T-helper 2 cell (primary cell): Measurements from ENCODE around the gene FHL1.
"Not testable (repeated sequence)": the region's sequence is repeated elsewhere in the genome, so short reads cannot be mapped to it uniquely, and the experiment has no call there.

Experiments used
- DNase-seq, 5 experiments: peaks; one replicate each; pipeline versions ENCODE4 v3.0.0 to v3.0.0-alpha.2; 2012 to 2022

Gene FHL1

DNA sequence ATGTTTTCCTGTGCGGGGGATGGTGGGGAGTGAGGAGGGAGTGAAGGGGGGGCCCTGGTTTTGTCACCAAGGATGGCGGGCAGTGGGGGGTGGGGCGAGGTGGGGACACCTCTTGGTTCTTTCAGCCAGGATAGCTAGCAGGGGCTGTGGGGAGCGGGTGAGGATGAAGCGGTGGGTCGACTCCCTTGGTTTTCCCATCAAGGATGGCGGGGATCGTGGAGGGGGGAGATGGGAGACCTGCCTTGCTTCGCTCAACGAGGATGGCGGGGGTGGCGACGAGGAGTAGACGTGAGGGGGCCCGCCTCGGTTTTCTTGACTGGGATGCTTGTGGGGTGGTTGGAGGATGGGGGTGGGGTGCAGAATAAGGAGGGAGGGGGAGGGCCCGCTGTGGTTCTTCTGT is 643 bp downstream of the FHL1 start:
- DNase-seq = no peak

DNA sequence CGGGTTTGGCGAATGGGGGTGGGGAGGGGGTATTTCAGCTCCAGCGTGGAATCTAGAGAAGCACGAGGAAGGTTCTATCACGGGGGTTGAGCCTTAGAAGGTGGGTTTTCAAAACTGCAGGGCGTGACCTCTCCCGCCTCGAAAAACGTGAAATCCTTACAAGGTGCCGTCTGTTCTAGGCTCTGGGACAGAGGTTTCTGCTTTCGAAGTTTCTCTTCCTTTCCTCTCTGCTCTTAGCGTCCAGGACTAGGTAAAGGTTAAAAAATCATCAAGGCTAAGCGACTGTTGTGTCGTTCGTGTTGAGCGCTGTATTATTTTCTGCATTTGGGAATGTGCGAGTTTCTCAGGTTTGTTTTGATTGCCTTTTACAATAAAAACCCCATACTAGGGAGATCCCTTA is 1.1 kb downstream of the FHL1 start:
- DNase-seq = no peak

DNA sequence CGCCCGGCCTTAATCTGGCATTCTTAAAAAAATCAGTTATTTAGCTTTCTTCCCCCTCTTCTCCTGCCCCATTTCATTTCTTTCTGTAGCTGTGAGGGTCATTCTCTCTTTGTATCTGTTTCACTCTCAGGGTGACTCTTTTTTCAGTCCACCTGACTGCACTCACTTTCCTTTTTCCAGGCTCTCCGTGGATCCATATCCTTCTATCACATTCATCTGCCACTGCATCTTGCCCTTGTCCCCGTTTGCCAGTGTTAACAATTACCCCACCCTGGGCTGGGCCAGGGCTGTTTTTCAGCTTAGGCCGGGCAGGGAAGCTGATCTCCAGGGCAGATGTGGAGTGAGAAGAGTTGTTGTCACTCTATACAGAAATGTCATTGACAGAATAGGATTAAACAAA is 7.7 kb downstream of the FHL1 start:
- no peak for DNase-seq

DNA sequence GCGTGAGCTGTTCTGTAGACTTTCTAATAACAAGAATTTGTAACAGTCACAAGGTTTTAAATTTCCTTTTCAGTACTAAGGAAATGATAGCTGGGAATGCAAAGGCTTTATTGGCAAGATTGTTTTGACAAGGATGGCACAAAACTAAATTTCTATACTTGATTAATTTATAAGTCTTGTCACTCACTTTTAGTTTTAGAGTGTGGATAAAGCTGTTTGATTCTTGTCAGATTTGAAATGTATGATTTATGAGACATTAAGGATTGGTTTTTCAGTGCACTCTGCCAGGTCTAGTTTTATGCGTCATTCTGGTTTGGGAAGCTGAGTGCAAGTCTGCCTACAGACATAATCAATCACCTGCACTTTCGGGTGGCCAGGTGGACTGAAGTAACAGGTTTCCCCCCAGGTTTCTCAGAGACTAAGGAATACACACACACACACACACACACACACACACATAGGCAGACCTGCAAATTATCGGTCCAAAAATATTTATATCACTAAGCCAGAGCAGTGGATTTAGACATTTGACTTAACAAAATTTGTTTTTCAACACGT is 9.3 kb downstream of the FHL1 start:
- DNase-seq = no peak

DNA sequence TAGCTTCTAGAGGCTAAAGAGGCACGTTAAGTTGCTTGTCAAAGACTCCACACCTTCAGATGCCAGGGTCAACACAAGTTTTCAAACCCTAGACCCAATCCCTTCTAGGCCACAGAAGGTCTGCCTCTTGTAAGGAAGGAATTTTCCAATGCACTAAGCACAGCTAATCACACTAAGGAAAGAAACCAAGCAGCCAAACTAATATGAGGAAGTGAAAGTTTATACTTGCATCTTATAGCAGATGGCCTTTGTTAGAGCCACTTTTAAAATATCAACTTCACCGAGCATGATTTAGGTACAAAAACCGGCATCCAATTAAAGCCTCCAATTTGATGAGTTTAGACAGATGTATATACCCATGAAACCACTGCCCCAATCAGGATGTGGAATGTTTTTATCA is 9.9 kb downstream of the FHL1 start:
- no peak for DNase-seq

DNA sequence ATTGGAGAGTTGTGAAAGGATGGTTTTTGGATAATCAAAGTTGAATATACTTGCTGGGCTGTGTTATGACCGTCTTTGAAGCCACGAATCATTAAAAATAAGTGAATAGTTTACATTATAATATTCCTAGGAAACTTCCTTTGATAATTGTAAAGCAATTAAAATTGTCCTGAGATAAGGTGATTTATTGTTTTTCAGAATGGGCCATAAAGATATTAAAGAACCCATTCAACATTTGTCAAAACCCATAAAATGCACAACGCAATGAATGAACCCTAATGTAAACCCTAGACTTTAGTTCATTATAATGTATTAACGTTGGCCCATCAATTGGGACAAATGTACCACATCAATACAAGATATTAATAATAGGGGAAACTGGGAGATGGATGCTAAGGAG is 11.4 kb downstream of the FHL1 start:
- no peak for DNase-seq

DNA sequence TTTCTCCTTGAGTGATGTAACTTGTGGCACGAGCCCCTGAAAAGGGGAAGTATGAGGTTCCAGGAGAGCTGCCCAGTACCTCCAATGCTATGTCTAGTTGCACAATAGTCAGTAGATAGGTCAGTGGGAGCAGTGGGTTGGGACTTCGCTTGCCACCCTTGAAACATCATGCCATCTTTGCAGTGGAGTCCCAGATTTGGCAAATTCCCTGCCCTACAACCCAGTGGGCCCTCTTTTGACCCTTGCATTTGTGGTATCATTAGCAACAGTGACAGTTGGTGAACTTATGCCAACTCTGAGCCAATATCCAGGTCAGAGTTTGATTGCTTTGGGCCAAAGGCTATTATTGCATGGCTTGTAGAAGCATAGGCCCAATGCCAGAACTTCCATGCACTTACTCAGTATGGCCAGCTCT is 12.3 kb downstream of the FHL1 start:
- DNase-seq = no peak

DNA sequence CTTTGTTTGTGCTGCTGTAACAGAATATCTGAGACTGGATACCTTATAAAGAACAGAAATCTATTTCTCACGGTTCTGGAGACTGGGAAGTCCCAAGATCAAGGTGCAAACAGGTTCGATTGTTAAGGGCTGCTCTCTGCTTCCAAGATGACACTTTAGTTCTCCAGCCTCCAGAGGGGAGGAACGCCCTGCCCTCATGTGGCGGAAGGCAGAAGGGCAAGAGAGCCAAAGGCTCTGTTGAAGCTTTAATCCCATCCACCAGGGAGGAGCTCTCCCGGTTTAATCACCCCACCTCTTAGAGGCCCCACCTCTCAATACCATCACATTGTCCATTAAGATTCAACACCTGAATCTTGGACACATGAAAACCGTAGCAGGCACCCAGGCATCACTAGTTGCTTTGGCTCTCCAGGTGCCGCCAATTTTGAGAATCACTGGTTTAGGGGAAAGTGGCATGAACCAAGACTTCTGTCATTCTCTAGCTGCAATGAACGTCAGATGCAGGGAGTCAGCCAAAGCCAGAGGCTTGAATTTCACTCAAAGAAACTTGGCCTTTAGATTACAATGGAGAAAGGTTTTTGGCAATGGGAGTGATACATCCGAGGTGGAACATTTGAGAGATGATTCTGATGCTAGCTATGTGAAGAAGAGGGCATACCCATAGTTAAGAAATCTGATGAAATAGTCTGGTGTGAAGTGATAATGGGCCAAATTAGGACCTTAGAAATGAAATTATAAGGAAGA is 15.7 kb downstream of the FHL1 start:
- peak in 4 of 5 experiments; percentile 4 to 31 (median 18) for DNase-seq

DNA sequence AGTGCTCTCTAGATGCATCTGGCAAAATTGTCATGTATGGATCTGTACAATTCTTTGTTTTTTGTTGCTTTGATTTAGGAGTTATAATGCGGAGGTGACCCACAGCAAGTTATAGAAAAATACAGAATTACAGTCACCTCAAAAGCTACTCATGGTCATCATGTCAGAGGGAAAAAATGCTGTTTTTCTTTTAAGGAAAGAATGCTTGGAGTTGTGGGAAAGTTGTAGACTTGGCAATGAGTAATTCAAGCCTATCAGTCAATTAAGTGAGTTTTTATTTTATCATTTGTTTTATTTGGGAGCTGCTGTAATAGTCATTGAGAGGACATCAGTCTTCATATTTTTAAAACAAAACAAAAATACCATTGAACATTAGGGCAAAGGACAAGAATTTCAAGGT is 16.4 kb downstream of the FHL1 start:
- no peak for DNase-seq

DNA sequence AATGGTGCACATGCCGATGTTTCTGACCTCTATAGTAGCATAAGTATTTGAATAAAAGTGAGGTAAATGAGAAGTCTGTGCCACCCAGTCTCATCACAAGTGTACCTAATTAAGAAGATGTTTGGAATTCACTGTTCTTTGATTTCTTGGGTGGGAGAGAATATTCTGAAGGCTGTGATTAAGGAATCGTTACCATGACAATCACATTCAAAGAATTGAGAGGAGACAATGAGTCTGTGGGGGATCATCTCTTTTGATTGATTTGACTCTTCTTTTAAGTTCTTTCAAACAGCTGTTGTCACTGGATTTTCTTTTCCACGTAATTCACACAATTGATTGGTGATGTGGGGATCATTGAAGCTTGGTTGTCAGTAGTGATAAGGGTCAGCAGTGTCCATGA is 18.1 kb downstream of the FHL1 start:
- DNase-seq = no peak

DNA sequence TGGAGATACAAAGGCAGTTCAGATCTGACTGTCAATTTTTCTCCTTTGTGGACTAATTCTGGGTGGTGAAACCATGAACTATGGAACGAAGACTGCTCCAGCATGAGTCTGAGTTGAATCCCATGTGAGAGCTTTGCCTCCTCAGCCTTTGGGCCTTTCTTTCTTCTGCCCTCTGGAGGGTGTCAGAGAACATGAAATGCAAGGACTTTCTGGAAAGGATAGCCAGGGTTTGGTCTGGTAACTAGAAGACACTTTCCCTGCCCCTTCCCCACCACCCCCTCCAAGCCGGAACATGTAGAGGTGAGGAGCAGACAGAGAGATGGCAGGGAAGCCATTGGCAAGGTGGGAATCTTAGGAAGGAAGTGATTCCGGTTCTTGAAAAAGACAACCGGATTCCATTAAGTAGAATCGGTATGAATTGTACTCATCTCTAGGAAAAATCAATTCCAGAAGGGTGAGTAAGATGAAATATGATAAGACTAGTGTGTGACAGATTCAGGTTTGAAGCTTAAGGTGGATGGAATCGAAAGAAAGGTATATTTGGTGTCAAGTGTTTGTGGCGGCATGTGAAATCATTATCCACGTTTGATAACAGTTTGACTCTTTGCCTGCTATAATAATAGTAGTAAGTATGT is 19.0 kb downstream of the FHL1 start:
- peak in 1 of 5 experiments; percentile 14 for DNase-seq

DNA sequence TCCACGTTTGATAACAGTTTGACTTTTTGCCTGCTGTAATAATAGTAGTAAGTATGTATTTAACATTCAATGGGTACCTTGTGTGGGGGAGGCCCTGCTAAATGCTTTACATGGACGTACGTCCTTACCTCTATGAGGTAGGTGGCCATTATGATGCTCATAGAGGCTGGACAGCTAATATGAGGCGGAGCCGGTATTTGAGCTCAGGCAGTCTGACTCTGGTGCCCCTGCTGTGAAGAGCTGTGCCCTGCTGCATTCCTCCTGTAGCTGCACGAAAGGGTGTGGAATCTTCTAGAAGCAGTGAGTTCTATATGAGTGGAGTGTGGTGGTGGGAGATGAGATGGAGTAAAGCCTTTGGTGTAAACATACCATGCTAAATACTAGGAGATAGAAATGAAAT is 20.7 kb downstream of the FHL1 start:
- DNase-seq = not testable (repeated sequence)

DNA sequence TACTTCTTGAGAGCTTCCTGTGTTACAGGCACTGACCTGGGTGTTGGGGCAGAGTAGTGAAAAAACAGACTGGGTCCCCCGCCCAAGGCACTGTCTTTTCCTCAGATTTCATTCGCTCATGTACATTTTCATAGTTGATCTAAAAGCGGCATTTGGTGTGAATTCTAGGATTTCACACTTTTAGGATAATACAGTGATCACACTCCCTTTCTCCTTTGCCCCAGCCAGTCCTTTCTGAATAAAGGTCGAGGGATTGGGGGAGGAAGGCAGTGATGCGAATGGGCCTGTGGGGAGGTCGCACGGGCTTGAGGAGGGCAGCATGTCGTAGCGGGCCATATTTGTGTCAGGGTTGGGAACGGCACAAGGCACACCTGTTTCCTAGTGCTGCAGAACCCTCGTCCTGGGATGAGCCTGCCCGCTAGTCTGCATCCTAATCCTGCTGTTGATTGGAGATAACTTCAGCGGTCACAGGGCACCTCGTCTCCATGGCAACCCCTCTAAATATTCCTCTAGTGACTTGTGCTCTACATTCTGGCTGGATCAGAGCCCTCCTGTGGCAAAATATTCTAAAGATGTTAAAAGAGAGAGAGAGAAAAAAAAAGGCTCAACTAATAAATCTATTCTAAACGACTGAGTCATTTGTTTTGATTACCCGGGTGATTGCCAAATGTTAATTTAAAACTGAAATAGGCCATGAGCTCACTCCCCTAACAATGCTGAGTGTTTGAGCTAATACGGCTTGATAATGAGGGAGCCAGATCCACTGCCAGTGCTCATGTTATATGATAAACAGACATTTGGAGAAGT is 21.8 kb downstream of the FHL1 start:
- no peak for DNase-seq

DNA sequence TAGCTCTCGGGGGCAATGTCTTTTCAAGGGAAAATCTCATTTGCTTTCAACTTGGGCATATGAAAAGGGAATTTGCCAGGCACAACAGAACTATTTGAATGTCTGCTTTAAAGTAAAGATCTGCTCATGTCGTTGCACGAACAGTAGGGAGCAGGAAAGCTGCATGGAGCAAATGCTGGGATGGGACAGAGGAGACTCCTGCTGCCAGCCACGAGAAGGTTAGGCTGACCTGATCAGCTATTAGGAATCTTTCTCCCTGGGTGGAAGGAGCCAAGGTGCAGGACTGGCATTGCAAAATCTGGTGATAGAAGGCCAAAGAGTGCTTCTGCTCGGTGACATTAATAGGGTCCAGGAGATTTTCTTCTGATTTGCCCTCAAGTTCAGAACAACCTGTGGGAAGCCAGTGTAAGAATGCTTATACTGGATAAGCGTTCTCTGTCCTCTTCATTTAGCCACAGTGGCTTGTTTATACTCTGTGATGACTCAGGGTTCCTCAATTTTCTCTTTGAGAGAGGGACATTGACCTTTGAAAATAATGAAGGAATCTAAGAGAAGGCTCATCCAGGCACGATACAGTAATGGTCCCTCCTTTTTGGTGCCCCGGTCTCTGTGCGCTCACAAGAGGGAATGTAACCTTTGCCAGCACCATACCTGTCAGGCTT is 22.9 kb downstream of the FHL1 start:
- DNase-seq = no peak

DNA sequence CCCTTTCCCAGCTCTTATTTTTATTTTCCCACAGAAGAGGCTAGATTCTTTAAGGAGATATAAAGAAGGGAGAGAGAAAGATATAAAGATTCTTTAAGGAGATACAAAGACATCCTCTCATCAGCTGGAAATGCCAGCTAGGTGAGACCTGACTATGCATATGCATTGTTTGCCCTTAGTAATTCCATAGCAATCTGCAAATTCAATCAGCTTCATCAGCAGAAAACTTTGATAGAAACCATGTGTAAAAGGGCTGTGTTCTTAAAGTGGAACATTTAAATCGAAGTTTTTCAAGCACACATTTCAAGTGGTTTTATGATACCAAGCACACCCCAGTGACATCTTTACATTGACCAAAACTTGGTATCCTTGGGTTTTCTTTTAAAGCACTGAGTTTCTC is 24.1 kb downstream of the FHL1 start:
- DNase-seq = no peak

DNA sequence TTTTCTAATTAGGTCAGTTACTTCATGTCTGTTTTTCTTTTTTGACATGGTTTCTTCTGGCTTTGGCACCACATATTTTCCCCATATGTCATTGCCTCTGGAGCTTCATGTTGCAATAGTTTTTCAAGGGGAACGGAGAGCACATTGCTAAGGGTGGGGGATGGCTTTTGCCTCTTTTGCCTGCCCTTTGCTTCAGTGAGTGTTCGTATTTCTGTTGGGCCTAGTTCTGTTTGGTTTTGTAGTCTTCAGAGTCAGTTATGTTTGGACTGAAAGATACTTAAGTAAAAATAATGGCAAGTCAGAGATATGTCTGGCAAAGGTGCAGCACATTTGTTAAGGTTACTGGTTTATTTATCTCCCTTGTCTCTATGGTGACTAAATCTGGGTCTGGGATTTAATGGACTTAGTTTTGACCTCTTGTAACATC is 29.1 kb downstream of the FHL1 start:
- no peak for DNase-seq

DNA sequence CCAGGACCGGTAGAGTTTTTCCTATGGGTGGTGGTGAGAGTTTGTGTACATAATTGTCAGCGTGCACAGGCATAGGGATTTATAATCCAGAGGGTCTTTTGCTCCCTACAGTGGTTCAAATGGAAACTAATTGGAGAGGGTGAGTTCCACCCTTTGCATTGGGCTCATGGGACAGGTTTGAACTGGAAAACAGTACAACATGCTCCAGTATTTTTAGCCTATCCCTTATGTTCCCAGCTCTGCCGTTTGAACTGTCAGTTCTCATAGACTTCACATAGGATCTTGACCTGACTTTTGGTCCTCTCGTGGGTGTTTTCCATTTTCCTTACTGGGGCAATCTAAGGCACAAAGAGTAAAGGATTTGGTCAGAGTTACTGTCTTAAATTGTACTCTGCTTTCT is 31.8 kb downstream of the FHL1 start:
- no peak for DNase-seq

DNA sequence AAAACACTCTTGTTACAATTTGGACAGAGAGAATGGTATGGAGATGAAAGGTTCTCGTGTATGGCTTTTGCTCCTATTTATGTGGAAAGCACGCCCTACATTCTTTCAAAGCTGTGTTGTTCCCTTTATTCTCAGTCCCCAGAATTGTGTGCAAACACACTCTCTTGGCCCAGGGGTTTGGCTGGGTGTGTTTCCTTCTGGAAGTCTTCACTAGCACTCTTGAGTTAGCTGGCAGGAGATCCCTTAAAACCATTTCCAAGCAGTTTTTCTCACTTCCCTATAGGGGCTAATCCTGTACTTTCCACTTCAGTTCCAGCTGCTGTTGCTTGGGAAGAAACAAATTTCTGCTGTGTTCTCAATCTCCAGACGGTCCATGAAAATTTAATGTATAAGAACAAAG is 35.1 kb downstream of the FHL1 start:
- DNase-seq = no peak

DNA sequence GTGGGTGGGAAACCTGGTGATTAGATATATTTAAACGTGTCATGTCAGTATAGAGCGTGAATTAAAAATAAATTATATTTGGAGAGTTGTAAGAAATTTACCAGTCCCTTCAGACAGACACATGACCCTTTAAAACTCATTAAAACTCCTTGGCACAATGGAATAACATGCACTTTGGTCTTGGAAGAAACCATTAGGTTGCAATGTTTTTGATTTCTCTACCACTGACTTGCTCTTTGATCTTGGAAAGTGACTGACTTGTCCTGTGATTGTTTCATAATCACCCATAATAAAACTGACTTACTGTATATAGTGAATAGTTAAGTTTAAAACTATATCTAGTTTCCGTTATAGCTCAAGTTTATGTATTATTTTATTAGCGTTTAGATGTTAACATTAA is 35.8 kb downstream of the FHL1 start:
- no peak for DNase-seq

DNA sequence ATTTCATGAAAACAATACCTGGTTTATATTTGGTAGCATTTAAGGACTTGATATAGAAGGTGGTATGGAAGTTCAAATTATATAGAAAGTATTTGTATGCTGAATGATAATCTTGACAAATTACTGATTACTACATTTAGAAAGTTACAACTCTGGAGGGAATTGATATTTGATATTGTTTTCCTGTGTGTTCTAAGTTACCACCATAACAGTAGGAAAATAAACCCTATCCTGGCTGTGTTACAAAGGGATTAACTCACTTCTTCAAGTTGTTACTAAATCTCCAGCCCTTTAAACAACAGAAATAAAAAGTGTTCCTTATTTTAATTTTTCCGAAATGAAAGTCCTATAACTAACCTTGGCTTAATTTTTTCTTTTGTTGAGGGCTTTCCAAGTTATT is 36.6 kb downstream of the FHL1 start:
- DNase-seq = no peak

DNA sequence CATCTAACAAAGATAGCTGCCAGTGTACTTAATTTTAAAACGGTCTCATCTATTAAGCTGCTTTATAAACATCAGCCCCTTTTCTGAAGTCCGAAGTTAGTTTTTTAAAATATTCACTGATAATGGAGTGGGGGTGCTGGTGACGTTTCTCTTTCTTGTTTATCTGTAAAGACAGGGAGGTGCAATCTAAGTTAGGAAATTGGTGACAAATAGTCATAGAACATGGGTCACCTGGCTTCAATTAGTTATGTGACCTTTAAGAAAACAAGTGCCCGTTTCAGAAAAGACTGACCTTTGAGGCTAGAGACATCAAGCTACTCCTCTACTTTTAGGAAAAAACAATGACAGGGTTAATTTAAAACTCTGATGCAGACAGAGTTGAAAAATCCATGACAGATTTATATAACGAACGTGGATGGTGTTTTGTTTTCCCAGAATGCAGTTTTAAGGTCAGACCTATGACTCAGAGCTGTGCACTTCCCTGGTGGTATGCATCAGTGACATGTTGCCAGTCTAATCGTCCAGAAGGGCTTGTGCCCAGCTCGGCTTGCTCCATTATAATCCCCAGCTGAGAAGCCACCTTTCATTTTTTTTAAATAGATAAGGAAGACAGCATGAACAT is 38.2 kb downstream of the FHL1 start:
- DNase-seq = no peak

DNA sequence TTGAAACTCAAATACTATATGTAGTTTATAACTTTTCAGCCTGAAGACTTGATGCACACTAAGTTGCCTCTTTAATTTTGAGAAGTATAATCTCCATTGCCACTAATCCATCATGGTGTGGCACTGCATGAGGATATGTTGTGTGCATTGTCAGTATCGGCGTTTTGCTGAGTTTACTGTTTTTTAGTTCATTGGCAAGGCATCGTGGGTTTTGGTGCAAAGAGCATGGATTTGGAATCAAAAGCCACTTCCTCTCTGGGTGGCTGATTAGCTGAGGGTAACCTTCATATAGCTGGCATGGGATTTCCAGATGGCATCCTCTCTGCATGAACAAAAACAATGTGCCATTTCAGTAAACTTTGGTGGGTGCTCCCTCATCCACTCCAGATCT is 38.7 kb downstream of the FHL1 start:
- no peak for DNase-seq

DNA sequence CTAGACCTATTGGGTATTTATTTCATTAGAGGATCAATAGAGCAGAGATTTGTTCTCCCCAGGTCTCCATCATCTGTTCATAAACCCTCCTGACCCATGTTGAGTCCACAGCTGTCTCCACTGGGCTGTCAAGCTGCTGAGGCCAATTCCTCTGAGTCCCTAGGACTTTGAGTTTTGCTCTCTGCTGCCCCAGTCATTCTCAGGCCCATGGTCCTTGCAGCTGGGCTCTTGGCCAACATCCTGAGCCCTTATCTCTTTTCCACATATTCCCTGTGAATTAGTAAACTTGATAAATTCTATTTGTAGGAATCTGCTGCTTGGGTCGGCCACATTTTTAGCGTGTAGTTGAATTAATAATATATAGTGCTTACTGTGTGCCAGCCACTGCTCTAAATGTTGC is 41.9 kb downstream of the FHL1 start:
- DNase-seq = no peak
